GM19025 (cell line): ENCODE data around the gene NVL.

Experiments used
- ATAC-seq: cut with Tn5 transposase; IDR thresholded peaks from one replicate; pipeline ENCODE4 v1.9.1; 2021; ENCODE audit warnings: mild to moderate bottlenecking, low read depth, moderate library complexity; ENCODE audit not compliant: unreplicated experiment

NVL gene

DNA sequence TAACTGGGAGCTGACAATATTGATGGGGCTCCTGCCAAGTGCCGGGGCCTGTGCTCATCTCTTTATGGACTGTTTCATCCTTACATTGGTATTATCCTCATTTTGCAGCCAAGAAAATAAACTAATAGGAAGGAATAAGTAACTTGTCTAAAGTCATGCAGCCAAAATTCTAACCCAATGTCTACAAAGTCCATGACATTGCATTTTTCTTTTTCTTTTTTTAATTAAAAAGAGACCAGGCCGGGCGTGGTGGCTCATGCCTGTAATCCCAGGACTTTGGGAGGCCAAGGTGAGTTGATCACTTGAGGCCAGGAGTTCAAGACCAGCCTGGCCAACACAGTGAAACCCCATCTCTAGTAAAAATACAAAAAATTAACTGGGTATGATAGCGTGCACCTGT is 128.1 kb downstream of the NVL start:
- no peak for ATAC-seq

DNA sequence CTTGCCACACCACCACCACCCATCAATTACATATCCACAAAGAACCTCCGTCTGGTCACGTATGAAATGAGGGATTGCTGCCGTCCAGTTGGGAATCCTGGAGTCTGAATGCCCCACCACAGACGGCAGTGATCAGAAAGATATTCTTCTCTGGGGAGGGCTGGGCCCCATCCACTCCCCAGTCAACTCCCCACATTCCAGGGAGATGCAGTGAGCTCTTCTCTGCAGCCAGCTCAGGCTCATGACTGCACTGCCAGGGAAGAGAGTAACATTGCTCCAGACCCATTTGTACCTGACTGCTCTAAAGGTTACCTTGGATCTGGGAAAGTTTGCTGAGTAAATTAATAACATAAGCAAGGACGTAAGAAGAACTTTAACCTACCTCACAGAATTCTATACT is 128.6 kb downstream of the NVL start:
- no peak for ATAC-seq

DNA sequence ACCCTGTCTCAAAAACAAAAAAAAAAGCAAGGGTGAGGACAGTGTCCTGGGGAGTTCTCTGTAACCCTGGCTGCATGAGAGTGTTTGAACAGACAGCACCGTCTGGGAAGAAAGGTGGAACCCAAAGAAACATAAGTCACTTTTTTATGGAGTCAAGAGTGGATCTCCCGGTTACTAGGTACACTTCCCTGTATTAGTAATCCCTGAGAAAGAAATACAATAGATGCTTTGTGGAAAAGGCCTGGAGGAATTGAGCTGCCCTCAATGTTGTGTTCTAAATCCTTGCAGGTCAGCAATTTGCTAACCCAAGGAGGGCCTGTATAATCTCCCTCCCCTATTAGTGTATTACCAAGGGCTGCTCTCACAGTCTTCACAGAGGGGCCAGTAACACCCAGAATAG is 130.3 kb downstream of the NVL start:
- no peak for ATAC-seq

DNA sequence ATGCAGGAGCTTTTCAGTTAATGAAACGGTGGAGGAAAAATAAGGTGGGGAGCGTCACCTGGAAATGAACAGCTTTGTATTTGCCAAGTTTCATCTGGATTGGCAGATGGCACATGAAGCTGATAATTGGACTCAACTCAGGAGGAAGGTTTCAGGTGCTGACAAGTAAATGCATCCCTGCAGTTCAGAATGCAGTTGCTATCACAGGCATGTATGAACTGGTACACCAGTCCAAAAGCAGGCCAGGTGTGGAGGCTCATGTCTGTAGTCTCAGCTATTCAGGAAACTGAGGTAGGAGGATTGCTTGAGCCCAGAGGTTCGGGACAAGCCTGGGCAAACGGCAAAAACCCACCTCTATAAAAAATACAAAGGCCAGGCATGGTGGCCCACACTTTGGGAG is 131.4 kb downstream of the NVL start:
- ATAC-seq = no peak

DNA sequence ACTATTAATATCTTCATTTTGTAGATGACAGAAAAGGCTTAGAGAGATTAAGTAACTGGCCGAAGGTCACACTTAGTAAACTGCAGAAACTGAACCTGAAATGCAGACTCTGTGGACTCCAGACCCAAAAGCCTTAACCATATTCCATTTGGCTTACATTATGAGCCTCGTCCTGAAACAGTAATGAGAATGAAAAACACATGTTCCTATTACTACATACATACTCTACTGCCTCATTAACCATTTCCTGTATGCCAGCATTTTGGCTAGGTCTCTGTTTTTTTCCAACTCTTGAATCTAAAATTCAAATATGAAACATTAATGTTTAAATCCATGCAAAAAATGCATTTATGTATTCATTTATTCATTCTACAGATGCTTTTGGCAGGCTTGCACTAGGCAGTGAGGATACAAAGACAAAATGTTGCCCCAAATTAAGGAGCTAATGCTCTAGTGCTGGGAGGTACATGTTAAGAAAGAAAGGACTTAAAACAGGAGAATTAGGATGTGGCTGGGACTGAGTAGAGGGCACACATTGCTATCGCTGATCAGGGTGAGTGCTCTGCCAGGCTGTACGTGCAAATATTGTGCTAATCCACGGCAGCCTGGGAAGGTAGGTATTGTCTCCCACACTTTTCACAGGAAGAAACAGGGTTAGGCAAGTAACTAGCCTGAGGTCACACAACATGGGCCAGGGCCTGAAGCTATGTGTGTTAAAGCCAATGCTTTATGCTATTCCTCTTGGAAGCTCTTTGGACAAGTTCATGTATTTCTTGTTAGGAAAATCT is 133.0 kb downstream of the NVL start:
- ATAC-seq = no peak

DNA sequence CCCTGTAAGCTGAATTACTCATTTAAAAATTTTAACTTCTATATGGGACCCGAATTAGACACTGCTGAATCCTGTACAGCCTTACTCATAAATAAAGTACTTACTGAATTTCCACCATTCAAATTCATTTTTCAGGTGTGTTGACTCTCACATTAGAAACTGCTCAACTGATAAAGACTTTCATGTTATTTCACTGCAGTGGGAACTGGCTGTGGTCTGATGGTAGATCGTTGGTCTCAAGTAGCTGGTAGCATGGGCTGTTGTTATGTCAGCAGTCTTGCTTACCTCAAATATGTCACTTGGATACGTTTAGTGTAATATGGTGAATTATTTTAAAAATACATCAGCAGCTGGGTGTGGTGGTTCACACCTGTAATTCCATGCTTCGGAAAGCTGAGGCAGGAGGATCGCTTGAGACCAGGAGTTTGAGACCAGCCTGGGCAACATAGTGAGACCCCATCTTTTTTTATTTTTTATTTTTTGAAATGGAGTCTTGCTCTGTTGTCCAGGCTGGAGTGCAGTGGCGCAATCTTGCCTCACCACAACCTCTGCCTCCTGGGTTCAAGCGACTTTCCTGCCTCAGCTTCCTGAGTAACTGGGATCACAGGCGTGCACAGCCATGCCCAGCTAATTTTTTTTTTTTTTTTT is 136.5 kb downstream of the NVL start:
- no peak for ATAC-seq

DNA sequence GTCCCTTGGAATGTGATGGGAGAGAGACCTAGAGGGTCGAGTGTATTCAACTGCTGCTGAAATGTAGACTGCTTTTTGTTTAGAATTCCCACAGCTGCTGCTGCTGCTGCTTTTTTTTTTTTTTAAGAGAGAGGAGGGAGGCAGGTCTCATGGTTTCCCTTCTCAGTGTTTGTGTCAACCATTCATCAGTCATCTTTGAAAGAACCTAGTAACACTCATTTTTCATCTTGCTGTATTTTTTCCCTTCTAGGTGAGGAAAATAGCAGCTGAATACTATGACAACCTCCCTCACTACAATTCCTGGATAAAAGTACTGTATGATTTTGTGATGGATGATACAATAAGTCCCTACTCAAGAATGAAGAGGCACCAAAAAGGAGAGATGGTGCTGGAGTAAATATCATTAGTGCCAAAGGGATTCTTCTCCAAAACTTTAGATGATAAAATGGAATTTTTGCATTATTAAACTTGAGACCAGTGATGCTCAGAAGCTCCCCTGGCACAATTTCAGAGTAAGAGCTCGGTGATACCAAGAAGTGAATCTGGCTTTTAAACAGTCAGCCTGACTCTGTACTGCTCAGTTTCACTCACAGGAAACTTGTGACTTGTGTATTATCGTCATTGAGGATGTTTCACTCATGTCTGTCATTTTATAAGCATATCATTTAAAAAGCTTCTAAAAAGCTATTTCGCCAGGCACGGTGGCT is 137.7 kb downstream of the NVL start:
- ATAC-seq = no peak

DNA sequence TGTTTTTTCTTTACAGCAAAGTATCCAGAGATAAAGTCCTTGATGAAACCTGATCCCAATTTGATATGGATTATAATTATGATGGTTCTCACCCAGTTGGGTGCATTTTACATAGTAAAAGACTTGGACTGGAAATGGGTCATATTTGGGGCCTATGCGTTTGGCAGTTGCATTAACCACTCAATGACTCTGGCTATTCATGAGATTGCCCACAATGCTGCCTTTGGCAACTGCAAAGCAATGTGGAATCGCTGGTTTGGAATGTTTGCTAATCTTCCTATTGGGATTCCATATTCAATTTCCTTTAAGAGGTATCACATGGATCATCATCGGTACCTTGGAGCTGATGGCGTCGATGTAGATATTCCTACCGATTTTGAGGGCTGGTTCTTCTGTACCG is 140.4 kb downstream of the NVL start:
- ATAC-seq = no peak

DNA sequence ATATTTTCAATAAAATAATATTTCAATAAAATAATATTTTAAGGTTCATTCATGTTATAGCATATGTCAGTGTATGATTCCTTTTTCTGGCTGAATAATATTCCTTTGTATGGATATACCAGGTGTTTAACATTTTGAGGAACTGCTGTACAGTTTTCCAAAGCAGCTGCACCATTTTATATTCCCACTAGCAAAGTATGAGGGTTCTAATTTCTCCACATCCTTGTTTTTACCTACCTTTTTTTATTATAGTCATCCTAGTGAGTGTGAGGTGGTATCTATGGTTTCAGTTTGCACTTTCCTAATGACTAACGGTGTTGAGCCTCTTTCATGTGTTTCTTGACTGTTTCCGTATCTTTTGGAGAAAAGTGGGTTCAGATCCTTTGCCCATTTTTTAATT is 141.7 kb downstream of the NVL start:
- no peak for ATAC-seq

DNA sequence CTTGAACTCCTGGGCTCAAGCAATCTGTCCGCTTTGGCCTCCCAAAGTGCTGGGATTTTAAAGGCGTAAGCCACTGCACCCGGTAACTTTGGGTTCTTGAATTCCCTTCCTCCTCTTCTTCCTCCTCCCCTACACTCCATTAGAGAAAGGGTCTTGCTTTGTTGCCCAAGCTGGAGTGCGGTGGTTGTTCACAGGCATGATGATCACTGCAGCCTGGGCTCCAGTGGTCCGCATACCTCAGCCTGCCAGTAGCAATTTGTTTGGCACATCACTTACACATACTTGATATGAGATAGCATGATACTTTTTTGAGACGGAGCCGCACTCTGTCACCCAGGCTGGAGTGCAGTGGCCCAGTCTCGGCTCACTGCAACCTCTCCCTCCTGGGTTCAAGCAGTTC is 144.8 kb downstream of the NVL start:
- no peak for ATAC-seq

DNA sequence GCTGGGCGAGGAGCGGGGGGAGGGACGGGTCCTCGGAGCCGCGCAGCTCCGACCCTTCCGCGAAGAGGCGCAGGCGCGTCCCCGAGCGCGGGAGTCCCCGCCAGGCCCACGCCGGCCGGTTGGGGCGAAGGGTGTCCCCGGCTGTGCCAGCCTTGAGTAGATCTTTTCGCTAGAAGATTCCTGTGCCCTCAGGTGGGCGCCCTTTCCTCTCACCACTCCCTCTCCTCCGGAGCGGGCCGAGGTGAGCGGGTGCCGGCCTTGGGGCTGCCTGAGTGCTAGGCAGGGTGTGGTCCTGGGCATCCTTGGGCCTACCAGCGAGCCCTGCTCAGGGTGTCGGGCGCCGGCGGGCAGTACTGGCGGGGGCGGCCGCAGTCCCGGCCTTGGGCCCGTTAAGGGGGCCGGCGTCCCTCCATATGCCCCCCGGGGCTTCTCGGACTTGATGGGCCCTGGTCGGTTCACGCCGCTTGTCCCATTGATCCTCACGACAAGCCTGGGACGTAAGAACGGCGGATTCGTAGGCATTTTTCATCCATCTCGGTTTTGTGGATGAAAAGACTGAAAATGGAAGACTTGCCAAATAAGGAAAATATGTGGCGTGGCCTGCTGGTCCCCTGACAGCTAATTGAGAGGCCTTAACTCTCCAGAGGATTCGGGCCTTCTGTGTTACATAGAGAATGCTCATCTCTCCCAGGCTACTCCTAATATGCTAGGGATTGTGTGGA is 146.2 kb downstream of the NVL start:
- peak; percentile 53 for ATAC-seq

DNA sequence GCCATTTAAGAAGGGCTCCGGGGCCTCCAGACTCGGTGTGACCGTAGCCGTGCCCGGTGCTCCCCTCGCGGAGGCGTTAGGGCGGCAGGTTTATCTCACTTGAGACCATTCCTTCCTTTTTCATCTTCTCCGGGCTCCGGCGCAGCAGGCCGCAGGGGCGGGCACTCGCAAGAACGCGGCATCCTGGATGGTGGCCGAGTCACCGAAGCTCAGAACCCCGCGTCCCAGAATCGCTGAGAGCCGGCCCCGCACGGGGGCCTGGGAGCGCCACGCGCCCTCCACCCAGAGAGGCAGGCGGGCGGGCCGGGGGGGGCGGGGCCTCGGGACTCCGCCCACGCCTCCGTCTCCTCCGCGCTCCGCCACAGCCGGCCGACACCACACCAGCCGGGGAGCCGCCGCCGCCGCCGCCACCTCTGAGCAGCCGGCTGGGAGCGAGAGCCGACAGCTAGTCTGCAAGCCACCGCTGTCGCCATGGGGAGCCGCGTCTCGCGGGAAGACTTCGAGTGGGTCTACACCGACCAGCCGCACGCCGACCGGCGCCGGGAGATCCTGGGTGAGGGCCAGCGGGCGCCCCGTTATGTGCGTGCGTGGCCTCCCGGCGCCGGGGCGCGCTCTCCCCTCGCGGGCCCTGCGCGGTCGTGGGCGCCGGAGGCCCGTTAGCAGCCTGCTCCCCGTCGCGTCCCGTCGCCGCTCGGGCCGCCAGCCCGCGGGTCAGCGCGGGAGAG is 146.9 kb downstream of the NVL start, which contains the start of gene DEGS1:
TSS of gene DEGS1 (plus strand) at position 375 of the 725 bp plus-strand sequence. CDS start at position 472, 97 bp downstream.
- ATAC-seq = peak; percentile 69

DNA sequence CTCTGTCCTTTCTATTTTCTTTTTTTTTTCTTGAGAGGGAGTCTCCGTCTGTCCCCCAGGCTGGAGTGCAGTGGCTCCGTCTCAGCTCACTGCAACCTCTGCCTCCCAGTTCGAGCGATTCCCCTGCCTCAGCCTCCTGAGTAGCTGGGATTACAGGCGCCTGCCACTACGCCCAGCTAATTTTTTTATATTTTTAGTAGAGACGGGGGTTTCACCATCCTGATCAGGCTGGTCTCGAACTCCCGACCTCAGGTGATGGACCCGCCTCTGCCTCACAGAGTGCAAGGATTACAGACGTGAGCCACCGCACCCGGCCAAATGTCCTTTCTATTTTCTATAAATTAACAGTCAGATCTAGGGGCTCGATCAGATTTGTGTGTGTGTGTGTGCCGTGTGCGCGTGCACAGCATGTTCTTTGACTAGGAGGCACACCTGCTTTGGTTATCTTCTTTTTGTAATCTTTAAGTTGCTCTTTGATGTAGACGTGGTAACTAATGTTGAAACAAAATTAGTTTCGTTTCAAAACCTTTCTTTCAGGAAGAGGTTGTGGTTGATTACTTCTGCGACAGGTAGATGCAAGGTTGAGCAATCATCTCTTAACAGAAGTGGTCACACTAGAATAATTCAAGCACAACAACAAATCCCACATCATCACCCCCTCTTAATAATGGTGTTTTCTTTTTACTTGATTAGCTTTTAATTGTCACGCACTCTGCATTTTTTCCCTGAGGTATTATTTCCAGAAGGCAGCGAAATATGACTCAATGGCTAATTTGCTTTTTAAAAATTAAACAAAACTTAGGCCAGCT is 147.7 kb downstream of the NVL start:
- peak; percentile 15 for ATAC-seq

DNA sequence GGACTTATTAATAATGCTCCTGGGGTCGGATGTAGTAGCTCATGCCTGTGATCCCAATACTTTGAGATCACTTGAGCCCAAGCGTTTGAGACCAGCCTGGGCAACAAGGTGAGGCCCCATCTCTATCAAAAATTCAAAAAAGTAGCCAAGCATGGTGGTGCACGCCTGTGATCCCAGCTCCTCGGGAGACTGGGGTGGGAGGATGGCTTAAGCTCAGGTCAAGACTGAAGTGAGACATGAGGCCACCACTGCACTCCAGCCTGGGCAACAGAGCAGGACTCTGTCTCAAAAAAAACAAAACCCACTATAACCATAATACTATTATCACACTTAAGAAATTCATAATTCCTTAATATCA is 148.5 kb downstream of the NVL start:
- ATAC-seq = no peak

DNA sequence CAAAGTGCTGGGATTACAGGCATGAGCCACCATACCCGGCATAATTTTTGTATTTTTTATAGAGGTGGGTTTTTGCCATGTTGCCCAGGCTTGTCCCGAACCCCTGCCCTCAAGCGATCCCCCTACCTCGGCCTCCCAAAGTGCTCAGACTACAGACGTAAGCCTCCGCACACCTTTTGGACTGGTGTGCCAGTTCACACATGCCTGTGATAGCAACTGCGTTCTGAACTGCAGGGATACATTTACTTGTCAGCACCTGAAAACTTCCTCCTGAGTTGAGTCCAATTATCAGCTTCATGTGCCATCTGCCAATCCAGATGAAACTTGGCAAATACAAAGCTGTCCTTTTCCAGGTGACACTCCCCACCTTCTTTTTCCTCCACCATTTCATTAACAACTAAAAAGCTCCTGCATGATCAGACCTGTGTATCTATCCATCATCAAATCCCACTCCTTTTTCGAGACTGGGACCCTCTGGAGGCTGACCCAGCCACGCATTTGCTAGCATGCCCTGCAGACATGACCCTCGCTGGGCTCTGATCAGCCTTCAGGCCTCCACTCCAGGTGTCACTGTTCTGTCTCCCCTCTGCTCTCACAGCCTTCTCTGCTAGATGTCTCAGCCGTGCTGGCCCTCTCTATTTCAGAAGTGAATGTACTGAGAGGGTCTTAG is 149.1 kb downstream of the NVL start:
- ATAC-seq = no peak

DNA sequence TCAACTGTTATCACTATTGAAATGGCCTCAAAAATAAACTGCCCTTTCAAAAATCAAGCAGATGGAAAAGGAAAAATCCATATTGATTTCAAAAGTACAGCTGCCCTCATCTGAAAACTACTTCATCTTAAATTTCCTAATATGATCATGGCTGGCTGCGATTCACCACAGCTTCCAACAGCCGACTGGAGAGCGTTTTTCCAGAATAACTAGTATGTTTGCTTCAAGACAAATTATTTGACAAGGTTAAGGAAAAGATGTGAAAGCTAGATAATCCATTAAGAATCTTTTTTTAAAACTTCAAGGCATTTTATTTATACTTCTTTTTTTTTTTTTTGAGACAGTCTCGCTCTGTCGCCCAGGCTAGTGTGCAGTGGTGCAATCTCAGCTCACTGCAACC is 151.1 kb downstream of the NVL start:
- no peak for ATAC-seq

DNA sequence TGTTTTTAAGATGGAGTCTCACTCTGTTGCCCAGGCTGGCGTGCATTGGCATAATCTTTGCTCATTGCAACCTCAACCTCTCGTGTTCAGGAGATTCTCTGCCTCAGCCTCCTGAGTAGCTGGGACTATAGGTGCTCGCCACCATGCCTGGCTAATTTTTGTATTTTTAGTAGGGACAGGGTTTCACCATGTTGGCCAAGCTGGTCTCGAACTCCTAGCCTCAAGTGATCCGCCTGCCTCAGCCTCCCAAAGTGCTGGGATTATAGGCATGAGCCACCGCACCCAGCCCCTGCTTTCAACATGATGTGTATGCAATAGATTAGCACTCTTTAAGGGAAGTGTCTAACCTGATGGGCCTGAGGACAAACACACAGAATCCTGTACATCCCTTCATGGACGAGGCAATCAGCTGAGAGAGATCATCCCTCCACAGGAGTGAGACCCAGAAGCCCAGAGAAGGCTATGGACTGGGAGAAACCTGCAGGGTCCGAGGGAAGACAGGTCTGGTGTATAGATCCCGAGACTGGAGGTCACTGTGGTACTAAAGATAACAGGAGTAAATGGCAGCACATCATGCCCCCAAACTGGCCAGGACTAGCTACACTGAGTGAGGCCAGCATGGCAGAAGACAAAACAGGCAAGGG is 152.5 kb downstream of the NVL start:
- ATAC-seq = no peak
